HepG2 (cell line): ENCODE results near the gene GSTM1. TPM values are rescaled to one million over a fixed set of nuclear protein-coding genes. Genes with fewer than 3 reads are reported as not detected.

Source experiments
- ATAC-seq: fragments of 200-7000 bp; cut with Tn5 transposase; 3 replicates; pipeline ENCODE4 v1.9.1; 2020; ENCODE audit warnings: mild to moderate bottlenecking, moderate library complexity
- BruUV-seq: library from RNA; stranded (reverse); fragments of 400-500 nt; replicated peaks from 2 replicates; lab custom pipeline; 2021; lab: Mats Ljungman, UMichigan
- CTCF ChIA-PET: fragments of 300-600 bp; formaldehyde crosslinking; extraction: SDS; loops from one replicate; lab custom pipeline; 2021; ENCODE audit warnings: low total read pairs, inconsistent platforms, low intra/inter-chr PET ratio; lab: Yijun Ruan, JAX
- POLR2A ChIA-PET: fragments of 350-600 bp; sonication (Branson Sonifier 250); formaldehyde crosslinking; loops from one replicate; lab custom pipeline; 2020; ENCODE audit warnings: antibody characterized with exemption, inconsistent platforms; lab: Yijun Ruan, JAX
- DNase-seq: peaks from one replicate; pipeline ENCODE4 v3.0.0-alpha.2; 2015; ENCODE audit warnings: low spot score
- FAIRE-seq: peaks from 3 replicates; lab custom pipeline; 2011; peaks lifted over from hg19 to GRCh38; lab: Jason Lieb, UNC
- H2AFZ ChIP-seq: one replicate; pipeline ENCODE4 v1.6.1; 2011; ENCODE audit warnings: low read length, inconsistent platforms
- H3K27ac ChIP-seq: fragments of 300-600 bp; 3 replicates; pipeline ENCODE4 v1.8.0; 2011; ENCODE audit warnings: mixed run types, mild to moderate bottlenecking, mixed read lengths, low read length, inconsistent platforms; ENCODE audit not compliant: insufficient read depth; ENCODE audit errors: extremely low read length
- H3K27me3 ChIP-seq, 2 experiments: fragments of 200-600 bp in 1 of 2; 2 replicates in 1 of 2; 3 replicates in 1 of 2; pipeline versions ENCODE4 v1.6.0 to v1.8.0; 2011; ENCODE audit warnings: low read length in 2 of 2, mild to moderate bottlenecking in 2 of 2, moderate library complexity in 2 of 2, inconsistent platforms in 1 of 2; ENCODE audit not compliant: insufficient read depth in 2 of 2, control insufficient read depth in 1 of 2
- H3K36me3 ChIP-seq, 2 experiments: fragments of 200-600 bp in 1 of 2; replicated peaks in 1 of 2; 2 replicates in 1 of 2; 3 replicates in 1 of 2; pipeline versions ENCODE4 v1.5.1 to v1.8.0; 2011; ENCODE audit warnings: low read length in 2 of 2, inconsistent platforms in 1 of 2; ENCODE audit not compliant: insufficient read depth in 2 of 2, control insufficient read depth in 1 of 2
- H3K4me1 ChIP-seq: 2 replicates; pipeline ENCODE4 v1.5.1; 2012; ENCODE audit warnings: low read length, inconsistent platforms; ENCODE audit not compliant: insufficient read depth
- H3K4me2 ChIP-seq: 2 replicates; pipeline ENCODE4 v1.6.0; 2011; ENCODE audit warnings: low read depth, low read length, inconsistent platforms
- H3K4me3 ChIP-seq, 3 experiments: fragments of 200-600 bp in 1 of 3; sonication (generic), shearing (Covaris generic) in 1 of 3; replicated peaks in 1 of 3; 2 replicates each; pipeline ENCODE4 v1.5.1; 2011 to 2016; ENCODE audit warnings: low read length in 3 of 3, inconsistent platforms in 2 of 3, low read depth in 2 of 3, mild to moderate bottlenecking in 2 of 3, control low read depth in 1 of 3, mixed read lengths in 1 of 3; ENCODE audit not compliant: insufficient read depth in 1 of 3
- H3K79me2 ChIP-seq: one replicate; pipeline ENCODE4 v1.6.1; 2011; ENCODE audit warnings: low read length, inconsistent platforms; ENCODE audit not compliant: insufficient read depth
- H3K9ac ChIP-seq: 2 replicates; pipeline ENCODE4 v1.6.0; 2011; ENCODE audit warnings: mild to moderate bottlenecking, low read depth, low read length, inconsistent platforms; ENCODE audit not compliant: insufficient read depth
- H3K9me3 ChIP-seq: 2 replicates; pipeline ENCODE4 v1.5.1; 2012; ENCODE audit warnings: mild to moderate bottlenecking, low read length
- H4K20me1 ChIP-seq: 2 replicates; pipeline ENCODE4 v1.6.0; 2011; ENCODE audit warnings: inconsistent platforms, mild to moderate bottlenecking, low read length, moderate library complexity; ENCODE audit not compliant: insufficient read depth
- ATM ChIP-seq: fragments of 450-650 bp; IDR thresholded peaks from 2 replicates; pipeline ENCODE4 v1.7.1; 2017; ENCODE audit warnings: mild to moderate bottlenecking, borderline replicate concordance
- BRCA1 ChIP-seq: sonication (generic); formaldehyde crosslinking; IDR thresholded peaks from 2 replicates; pipeline ENCODE4 v1.4.0; 2020; ENCODE audit warnings: missing genetic modification reagents
- MAZ ChIP-seq, 2 experiments: sonication (generic) in 1 of 2; formaldehyde crosslinking in 1 of 2; IDR thresholded peaks; 2 replicates each; pipeline versions ENCODE4 v1.5.0 to v1.6.1; 2012 to 2020; ENCODE audit warnings: low read depth in 2 of 2, mild to moderate bottlenecking in 2 of 2, borderline replicate concordance in 1 of 2, improper control_type of control experiment in 1 of 2, low read length in 1 of 2, missing genetic modification reagents in 1 of 2, moderate library complexity in 1 of 2
- SMARCC2 ChIP-seq: fragments of 450-650 bp; IDR thresholded peaks from 2 replicates; pipeline ENCODE4 v1.6.1; 2017; ENCODE audit warnings: antibody characterized with exemption, mild to moderate bottlenecking
- ZIK1 ChIP-seq: sonication (generic); formaldehyde crosslinking; IDR thresholded peaks from 2 replicates; pipeline ENCODE4 v1.5.0; 2020; ENCODE audit warnings: mild to moderate bottlenecking, low read depth, missing genetic modification reagents, borderline replicate concordance
- WGBS: methylation state at CpG from one replicate; pipeline ENCODE4 v1.1.6; 2017; ENCODE audit warnings: low lambda C conversion rate; 5-methylcytosine and 5-hydroxymethylcytosine counted together
- in situ Hi-C: cut with HindIII; loops from 2 replicates; pipeline ENCODE4 v1.10.0; 2017; ENCODE audit warnings: low pct_unique_long_range_greater_than_20kb; ENCODE audit not compliant: extremely low pct_ligation_motif_present
- intact Hi-C: fragments of 100-400 bp; cut with micrococcal nuclease; formaldehyde crosslinking; loops from one replicate; pipeline ENCODE4 v1.10.0; 2022; ENCODE audit not compliant: unreplicated experiment
- polyA plus RNA-seq, 8 experiments: library from polyadenylated mRNA; depleted of rRNA in 3 of 8; stranded (reverse) in 7 of 8; unstranded in 1 of 8; fragments of >200 nt; fragmentation: Illumina TruSeq in 4 of 8; extraction: Trizol in 4 of 8; gene quantifications; 2 replicates each; pipeline versions ENCODE4 v1.2.1 to v1.2.3, GENCODE V29; 2011 to 2016; ENCODE audit warnings: low read depth in 4 of 8, missing spikeins in 1 of 8, mixed read lengths in 1 of 8; ENCODE audit not compliant: insufficient read depth in 1 of 8
- total RNA-seq, 5 experiments: library from RNA; depleted of rRNA; stranded (reverse); fragments of >200 nt; fragmentation: Illumina TruSeq; extraction: Trizol; gene quantifications; 2 replicates each; pipeline ENCODE4 v1.2.3, GENCODE V29; 2016; ENCODE audit warnings: low read depth in 1 of 5
- TF ChIP-seq, protein P1 (sequence below): sonication (generic); formaldehyde crosslinking; IDR thresholded peaks from 2 replicates; pipeline ENCODE4 v1.5.0; 2020; ENCODE audit warnings: mild to moderate bottlenecking, missing genetic modification reagents, borderline replicate concordance
- TF ChIP-seq, protein P2 (sequence below): sonication (generic); formaldehyde crosslinking; IDR thresholded peaks from 2 replicates; pipeline ENCODE4 v1.5.1; 2020; ENCODE audit warnings: missing genetic modification reagents, mild to moderate bottlenecking, borderline replicate concordance
- TF ChIP-seq, protein P3 (sequence below): sonication (generic); formaldehyde crosslinking; IDR thresholded peaks from 2 replicates; pipeline ENCODE4 v1.8.0; 2022; ENCODE audit warnings: mild to moderate bottlenecking, missing genetic modification reagents, borderline replicate concordance

The GSTM1 gene
- total and polyA plus RNA-seq, 2 of the 13 experiments (the other 11 are each of a cell fraction or from before 2014, with no cell fraction given), result 0.42 TPM; not detected in 1

DNA sequence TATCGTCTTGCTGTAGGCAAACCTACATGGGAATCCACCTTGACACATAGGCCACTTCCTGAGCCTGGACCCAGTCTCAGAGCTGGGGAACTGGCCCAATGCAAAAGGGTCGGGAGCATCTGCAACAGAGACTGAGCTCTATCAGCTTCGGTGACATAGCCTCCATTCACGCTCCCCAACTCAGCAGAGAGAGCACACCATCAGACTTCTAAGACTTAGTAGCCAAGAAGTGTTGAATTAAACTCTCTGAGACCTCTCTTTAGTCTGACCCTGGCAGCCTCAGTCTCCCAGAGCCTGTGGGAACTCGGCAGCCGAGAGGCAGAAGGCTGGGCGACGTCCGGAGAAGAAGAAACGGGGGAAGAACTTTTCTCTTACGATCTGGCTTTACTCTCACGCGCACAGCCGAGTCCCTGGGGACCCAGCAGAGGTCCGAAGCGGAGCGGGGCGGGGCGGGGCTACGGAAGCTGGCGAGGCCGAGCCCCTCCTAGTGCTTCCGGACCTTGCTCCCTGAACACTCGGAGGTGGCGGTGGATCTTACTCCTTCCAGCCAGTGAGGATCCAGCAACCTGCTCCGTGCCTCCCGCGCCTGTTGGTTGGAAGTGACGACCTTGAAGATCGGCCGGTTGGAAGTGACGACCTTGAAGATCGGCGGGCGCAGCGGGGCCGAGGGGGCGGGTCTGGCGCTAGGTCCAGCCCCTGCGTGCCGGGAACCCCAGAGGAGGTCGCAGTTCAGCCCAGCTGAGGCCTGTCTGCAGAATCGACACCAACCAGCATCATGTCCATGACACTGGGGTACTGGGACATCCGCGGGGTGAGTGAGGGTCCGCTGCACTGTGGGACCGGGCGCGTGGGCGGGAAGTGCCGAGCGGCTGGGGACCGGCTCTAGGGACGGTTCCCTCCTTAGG, 31.8 kb upstream of the GSTM1 start, which contains the start of gene GSTM4:
Gene GSTM4 (plus strand): TSS at position 485 of the 905 bp plus-strand sequence. CDS start 291 bp downstream, at position 776.
- ATAC-seq (peak; percentile 97), FAIRE-seq (peak; percentile 42), DNase-seq (peak; percentile 59)
- Histone ChIP-seq H3K4me2 (peak within 1 kb of the TSS; percentile 99), H3K4me3 (peak within 1 kb of the TSS; percentile 83 to 88 (median 86)), H3K4me1 (peaks cover 35% of the 10 kb centered on the region), H3K79me2 (no peaks in the 10 kb centered on the region), H3K27me3 (0 out of 5 replicates have a peak, but pooled peaks cover 0 to 4% of the 10 kb centered on the region in 2 experiments), H3K9ac (peak within 1 kb of the TSS; percentile 75), H4K20me1 (no peaks in the 10 kb centered on the region), H2AFZ (peak within 1 kb of the TSS; percentile 59), H3K9me3 (no peaks in the 10 kb centered on the region), H3K36me3 (no peaks in the 10 kb centered on the region; a peak in 1 of 5 replicates), H3K27ac (peak within 1 kb of the TSS; percentile 59)
- CTCF ChIA-PET, result no interaction called here
- TSS peak; percentile 82 for BruUV-seq
- in situ Hi-C loops (no loop called here), intact Hi-C loops (loop anchor here (5.0 kb wide), 1 partner anchor 116 kb away; no protein-coding TSS in a partner anchor)
- under 1% methylated on average over 22 of the region's 54 CpGs for WGBS
- POLR2A ChIA-PET, result interaction anchor here (0.7 to 2.2 kb wide), 9 partner anchors 12 to 379 kb away, joined by 3 to 12 read pairs (median 3); partner anchors contain the start of genes EPS8L3, GNAI3, GSTM2 and STRIP1
- TF ChIP-seq MAZ (IDR thresholded peaks at IDR 0.05; ENCODE audit: borderline replicate concordance, low read depth, low read length) (no peak), MAZ (CRISPR knock-in tag; IDR thresholded peaks at IDR 0.05; ENCODE audit: low read depth) (peak; percentile 58; the same call in 1 of the 2 replicates), ATM (no peak), BRCA1 (CRISPR knock-in tag) (no peak), SMARCC2 (no peak), ZIK1 (CRISPR knock-in tag) (no peak; the same call in 1 of the 2 replicates)
- TF ChIP-seq, protein P1, sequence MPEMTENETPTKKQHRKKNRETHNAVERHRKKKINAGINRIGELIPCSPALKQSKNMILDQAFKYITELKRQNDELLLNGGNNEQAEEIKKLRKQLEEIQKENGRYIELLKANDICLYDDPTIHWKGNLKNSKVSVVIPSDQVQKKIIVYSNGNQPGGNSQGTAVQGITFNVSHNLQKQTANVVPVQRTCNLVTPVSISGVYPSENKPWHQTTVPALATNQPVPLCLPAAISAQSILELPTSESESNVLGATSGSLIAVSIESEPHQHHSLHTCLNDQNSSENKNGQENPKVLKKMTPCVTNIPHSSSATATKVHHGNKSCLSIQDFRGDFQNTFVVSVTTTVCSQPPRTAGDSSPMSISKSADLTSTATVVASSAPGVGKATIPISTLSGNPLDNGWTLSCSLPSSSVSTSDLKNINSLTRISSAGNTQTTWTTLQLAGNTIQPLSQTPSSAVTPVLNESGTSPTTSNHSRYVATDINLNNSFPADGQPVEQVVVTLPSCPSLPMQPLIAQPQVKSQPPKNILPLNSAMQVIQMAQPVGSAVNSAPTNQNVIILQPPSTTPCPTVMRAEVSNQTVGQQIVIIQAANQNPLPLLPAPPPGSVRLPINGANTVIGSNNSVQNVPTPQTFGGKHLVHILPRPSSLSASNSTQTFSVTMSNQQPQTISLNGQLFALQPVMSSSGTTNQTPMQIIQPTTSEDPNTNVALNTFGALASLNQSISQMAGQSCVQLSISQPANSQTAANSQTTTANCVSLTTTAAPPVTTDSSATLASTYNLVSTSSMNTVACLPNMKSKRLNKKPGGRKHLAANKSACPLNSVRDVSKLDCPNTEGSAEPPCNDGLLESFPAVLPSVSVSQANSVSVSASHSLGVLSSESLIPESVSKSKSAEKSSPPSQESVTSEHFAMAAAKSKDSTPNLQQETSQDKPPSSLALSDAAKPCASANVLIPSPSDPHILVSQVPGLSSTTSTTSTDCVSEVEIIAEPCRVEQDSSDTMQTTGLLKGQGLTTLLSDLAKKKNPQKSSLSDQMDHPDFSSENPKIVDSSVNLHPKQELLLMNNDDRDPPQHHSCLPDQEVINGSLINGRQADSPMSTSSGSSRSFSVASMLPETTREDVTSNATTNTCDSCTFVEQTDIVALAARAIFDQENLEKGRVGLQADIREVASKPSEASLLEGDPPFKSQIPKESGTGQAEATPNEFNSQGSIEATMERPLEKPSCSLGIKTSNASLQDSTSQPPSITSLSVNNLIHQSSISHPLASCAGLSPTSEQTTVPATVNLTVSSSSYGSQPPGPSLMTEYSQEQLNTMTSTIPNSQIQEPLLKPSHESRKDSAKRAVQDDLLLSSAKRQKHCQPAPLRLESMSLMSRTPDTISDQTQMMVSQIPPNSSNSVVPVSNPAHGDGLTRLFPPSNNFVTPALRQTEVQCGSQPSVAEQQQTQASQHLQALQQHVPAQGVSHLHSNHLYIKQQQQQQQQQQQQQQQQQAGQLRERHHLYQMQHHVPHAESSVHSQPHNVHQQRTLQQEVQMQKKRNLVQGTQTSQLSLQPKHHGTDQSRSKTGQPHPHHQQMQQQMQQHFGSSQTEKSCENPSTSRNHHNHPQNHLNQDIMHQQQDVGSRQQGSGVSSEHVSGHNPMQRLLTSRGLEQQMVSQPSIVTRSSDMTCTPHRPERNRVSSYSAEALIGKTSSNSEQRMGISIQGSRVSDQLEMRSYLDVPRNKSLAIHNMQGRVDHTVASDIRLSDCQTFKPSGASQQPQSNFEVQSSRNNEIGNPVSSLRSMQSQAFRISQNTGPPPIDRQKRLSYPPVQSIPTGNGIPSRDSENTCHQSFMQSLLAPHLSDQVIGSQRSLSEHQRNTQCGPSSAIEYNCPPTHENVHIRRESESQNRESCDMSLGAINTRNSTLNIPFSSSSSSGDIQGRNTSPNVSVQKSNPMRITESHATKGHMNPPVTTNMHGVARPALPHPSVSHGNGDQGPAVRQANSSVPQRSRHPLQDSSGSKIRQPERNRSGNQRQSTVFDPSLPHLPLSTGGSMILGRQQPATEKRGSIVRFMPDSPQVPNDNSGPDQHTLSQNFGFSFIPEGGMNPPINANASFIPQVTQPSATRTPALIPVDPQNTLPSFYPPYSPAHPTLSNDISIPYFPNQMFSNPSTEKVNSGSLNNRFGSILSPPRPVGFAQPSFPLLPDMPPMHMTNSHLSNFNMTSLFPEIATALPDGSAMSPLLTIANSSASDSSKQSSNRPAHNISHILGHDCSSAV (CRISPR knock-in tag), result no peak
- TF ChIP-seq, protein P2, sequence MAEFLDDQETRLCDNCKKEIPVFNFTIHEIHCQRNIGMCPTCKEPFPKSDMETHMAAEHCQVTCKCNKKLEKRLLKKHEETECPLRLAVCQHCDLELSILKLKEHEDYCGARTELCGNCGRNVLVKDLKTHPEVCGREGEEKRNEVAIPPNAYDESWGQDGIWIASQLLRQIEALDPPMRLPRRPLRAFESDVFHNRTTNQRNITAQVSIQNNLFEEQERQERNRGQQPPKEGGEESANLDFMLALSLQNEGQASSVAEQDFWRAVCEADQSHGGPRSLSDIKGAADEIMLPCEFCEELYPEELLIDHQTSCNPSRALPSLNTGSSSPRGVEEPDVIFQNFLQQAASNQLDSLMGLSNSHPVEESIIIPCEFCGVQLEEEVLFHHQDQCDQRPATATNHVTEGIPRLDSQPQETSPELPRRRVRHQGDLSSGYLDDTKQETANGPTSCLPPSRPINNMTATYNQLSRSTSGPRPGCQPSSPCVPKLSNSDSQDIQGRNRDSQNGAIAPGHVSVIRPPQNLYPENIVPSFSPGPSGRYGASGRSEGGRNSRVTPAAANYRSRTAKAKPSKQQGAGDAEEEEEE (CRISPR knock-in tag), result no peak
- TF ChIP-seq, protein P3, sequence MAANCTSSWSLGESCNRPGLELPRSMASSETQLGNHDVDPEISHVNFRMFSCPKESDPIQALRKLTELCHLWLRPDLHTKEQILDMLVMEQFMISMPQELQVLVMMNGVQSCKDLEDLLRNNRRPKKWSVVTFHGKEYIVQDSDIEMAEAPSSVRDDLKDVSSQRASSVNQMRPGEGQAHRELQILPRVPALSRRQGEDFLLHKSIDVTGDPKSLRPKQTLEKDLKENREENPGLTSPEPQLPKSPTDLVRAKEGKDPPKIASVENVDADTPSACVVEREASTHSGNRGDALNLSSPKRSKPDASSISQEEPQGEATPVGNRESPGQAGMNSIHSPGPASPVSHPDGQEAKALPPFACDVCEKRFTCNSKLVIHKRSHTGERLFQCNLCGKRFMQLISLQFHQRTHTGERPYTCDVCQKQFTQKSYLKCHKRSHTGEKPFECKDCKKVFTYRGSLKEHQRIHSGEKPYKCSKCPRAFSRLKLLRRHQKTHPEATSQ (CRISPR knock-in tag), result peak; percentile 39; the same call in 1 of the 2 replicates
